ENCODE data around the gene P3R3URF.

The P3R3URF gene

DNA sequence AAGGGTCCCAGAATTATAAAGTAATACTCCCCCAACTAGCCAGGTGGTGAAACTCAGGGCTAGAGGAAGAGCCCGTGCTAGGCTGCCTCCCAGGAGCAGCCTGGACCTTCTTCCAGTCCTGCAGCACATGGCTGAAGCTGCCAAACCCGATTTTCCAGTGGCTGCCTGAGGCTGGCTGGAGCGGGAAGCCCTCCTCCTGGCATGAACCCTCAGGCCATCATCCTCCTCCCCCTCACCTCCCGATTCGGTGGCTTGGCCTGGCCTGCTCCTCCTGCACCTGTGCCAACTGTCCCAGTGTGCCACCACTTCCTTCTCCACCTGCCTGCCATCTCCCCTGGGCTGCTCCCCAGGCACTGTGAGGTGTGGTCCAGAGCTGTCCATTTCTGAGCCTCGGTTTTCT is 4.4 kb downstream of the P3R3URF start:
- DNase-seq = no peak

DNA sequence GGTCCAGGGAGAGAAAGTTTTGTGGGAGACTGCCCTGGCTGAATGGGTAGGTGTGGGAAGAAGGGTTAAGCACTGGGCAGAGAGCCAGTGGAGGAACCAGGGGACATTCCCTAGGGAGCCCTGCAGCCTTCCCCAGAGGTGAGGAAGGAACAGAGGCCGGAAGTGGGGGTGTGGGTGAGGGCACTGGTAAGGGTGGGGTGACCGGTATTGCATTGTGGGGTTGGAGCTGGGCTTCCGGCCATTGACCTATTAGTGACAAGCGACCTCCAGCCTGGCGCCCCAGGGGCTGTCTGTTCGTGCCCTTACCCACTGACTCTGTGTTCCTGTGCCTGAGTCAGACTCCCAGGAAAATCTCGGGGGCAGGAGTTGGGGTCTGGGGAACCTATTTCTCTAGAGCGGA is 4.9 kb downstream of the P3R3URF start:
- no peak for DNase-seq

- no peak for DNase-seq
Measured at GRCh38 chr1:46169811-46170454, 6.4 kb downstream of the P3R3URF start.

GRCh38 chr1:46168477-46168876 is 7.8 kb downstream of the P3R3URF start:
- DNase-seq = no peak

GRCh38 chr1:46166521-46167462 is 9.5 kb downstream of the P3R3URF start:
- no peak for DNase-seq

- no peak for DNase-seq
Measured at GRCh38 chr1:46160212-46160611, 16.1 kb downstream of the P3R3URF start.

GRCh38 chr1:46159516-46159915 is 16.8 kb downstream of the P3R3URF start:
- DNase-seq = no peak

DNA sequence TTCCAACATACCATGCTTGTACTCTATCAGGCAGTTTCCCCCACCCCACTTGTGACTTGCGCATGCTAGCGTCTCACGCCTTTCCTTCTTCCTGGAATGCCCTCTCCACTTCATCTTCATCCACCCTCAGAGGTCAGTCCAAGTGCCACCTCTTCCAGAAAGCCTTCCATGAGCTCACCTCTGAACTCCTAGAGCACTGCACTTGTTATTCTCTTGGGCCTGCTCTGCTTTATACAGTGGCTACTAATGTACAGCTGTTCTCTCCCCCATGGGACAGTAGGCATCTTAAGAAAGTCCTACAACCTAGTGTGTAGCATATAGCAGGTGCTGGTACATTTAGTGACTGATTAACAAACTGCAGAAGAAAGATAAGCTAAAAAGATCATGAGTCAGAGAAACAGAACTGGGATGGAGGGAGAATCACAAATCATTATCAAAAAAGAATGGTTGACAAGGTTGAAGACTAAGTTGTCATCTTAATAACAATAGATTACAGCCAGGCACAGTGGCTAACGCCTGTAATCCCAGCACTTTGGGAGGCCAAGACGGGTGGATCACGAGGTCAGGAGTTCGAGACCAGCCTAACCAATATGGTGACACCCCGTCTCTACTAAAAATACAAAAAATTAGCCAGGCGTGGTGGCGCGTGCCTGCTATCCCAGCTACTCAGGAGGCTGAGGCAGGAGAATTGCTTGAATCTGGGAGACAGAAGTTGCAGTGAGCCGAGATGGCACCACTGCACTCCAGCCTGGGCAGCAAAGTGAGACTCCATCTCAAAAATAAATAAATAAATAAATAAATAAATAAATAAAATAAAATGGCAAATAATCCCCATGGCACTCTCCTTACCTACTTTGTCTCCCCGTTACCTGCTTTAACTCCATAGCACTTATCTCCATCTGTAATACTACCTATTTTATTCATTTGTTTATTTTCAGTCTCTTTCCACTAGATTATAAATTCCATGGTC is 17.7 kb downstream of the P3R3URF start:
- DNase-seq = no peak

DNA sequence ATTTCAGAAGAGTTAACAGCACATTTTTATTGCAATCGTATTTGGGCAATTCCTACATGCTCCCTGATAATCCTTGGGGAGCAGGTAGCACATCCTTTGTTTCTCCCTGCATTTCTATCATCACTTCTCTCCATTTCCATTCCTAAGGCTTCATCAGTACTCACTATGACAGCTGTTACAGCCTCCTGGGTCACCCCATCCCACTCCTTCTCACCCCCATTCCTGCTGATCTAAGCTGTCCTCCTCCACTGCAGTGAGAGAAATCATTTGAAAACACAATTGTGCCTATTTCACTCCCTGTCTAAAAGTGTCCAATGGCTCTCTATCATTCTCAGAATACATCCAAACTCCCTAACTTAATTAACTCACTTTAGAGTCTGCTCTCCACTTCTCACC is 18.4 kb downstream of the P3R3URF start:
- no peak for DNase-seq

GRCh38 chr1:46153732-46154131 is 22.6 kb downstream of the P3R3URF start:
- DNase-seq = no peak

GRCh38 chr1:46153228-46153627 is 23.1 kb downstream of the P3R3URF start:
- DNase-seq = no peak

- DNase-seq = no peak
Measured at GRCh38 chr1:46152016-46152415, 24.3 kb downstream of the P3R3URF start.

DNA sequence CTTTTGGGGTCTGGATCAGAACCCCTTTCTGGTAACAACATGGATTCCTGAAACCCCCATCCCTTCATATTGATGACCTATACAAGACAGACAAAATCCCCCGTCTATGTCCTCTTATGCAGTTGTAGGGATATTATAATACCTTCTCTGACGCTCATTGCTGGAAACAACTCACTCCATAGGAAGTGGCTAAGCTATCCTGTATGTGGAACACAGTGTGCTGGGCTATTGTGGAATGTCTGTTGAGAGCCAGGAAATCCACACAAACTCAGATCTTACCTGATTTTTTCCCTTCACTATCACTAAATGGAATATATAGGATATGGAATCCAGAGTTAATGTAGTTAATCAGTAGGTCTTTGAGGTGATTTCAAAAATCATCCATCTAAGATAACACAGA is 26.2 kb downstream of the P3R3URF start:
- DNase-seq = no peak

DNA sequence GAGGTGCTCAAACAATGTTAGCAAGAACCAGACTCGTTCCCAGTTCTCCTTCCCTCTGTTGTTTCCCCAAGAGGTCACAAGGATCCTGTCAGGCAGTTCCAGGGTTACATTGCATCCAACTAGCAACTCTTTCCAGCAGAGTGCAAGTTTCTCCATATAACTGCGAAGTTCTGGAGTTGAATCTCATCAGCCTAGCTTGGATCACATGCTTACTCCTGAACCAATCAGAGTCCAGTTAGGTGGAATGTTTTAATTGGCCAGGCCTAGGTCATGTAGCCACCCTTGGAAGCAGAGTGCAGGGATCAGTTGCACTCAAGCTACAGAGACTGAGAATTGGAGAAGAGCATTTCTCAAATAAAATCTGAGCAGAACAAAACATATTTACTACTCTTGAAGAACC is 28.0 kb downstream of the P3R3URF start:
- no peak for DNase-seq

- DNase-seq = no peak
Measured at GRCh38 chr1:46137916-46138315, 38.4 kb downstream of the P3R3URF start.

- no peak for DNase-seq
Measured at GRCh38 chr1:46136711-46137110, 39.6 kb downstream of the P3R3URF start.

DNA sequence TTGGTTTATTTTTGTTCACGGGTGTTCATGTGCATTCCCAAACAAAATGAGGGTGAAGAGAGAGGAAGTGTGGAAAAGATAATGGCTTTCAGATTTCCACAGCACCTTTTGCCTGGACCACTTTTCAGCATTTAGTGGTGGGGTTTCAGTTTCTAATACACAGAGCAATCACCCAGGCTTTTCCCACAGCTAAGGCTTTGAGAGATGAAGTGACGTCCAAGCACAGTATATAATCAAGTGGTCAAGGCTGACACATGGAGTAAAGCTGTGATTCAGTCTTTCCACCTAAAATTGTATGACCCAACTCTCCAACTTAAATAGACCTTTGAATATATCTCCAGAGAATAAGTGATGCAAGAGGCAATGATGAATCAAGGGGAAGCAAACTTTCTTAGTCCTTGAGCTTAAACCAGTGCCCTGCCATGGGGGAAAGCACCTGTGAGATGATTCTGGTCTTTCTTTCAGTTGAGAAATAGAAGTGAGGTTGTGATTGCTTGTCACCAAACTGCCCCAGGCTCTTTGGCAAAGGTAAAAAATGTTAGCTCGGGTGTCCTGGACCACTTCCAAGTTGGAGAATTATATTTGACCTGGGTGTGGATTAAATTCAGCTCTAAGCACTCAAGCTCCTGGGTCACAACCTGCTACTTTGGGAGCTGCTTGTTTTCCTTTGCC is 41.5 kb downstream of the P3R3URF start:
- no peak for DNase-seq

GRCh38 chr1:46133781-46134350 is 42.4 kb downstream of the P3R3URF start:
- DNase-seq = no peak

DNA sequence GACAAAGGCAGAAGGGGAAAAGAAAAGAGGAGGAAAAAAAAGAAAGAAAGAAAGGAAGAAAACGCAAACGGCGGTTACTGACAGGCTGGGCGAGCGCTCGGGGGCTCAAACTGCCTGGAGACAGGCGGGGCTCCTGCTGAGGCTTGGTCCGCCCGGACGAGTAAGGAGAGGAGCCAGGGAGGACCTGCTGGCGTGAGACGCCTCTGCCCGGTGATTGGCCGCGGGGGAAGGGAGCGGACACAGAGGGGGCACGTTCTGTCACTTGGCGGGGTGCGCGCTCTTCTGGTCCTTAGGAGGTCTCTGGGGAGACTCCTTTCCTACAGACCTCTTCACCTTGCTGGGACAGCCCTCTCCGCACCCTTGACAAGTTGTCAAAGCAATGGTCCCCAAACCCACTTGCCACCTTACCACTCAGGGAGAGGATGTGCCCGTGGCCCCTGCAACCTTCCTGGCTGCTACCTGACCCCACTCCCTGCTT is 43.1 kb downstream of the P3R3URF start:
- no peak for DNase-seq

DNA sequence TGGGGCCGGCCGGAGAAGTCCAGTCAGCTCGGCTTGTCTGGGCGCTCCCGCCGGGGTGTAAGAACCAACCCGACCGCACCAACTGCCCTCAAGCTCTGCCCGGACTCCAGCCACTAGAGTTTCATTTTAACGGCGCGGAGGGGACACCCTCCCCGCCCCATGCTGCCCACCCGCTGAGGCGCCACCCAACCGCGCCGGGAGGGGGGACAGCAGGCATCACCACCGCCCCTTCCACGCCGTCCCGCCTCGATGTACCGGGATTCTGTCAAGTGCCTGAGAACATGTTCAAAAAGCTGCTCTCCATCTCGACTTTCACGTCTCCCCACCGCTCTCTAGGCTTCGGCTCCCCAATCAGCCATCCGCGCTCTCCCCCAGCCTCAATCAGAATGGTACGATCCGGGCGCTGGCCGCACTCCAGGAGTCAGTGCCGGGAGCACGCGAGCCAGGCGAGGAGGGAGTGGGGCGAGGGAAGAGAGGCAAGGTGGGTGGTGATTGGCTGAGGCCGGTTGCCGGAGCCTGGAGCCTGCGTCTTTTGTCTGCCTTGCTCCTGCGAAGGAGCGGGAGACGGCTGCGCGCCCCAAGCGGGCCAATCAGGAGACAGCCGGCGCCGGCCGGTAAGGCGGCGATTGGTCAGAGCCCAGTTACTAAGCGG is 43.6 kb downstream of the P3R3URF start, which contains the start of gene PIK3R3:
Gene PIK3R3, minus strand, starts transcription at position 101 of the 652 bp plus-strand sequence. CDS start 677 bp downstream, outside the sequence.
- peak; percentile 98 for DNase-seq
